CD4-positive, alpha-beta T cell treated with Interleukin-4 for 1 hour (primary cell): ENCODE measurements around the gene BCL11B.

ENCODE experiments used
- DNase-seq, 2 donors: peaks; one replicate each; pipeline ENCODE4 v3.0.0-alpha.2; 2020 to 2022

Gene BCL11B

DNA sequence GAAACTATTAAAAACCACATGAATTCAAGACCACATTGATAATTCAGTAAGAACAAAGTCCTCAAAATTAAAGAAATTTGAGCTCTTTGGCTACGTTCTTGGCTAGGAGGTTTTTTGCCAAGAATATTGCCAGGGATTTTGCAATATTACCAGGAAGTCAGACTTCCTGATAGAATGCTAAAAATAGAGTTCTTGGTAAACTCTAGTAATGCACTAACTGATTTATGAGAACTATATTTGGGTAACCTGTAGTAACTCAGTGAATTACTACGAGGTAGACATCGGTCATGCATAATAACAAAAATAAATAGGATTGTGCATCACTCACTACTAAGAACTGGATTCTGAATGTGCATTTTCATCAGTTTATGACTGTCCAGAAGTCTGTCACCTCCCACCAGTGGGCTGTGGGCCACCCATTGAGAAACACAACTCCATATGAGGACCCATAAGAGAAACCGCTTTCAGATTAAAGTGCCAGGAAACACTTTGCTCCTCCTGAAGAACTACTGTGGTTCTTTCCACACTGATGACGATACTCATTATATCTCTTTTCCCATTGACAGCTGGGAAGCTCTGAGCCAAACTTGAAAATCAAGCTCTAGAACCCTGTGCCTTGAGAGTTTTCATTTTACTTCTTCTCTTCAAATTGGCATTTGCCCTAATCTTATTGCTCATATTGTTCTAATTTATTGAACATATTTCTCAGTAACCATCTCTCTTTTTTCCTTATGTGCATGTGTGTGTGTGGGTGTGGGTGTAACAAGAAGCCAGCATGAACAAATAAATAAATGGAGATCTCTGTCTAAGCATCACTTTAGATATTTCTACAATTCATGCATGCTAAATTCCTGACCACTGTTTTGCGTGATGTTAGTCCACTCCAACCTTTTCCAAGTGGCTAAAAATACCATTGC lies 116.6 kb downstream of the BCL11B start:
- no peak for DNase-seq

DNA sequence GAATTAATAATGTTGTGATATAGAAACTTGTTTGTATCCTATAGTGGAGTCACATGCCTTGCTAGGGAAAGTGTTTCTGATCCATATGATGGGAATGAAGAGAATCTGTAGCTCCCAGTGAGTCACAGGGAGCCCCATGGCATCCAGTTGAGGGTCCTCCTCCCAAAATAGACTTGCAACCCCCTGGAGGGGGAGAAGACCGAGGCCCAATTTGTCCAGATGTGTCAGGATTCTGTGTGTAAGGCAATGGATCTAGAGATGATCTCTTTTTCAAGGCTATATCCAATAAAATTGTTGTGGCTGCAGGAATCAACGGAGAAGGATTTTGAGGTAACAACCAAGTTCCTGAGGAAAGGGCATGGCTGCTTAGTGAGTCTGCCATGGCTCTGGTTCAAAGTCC lies 121.8 kb downstream of the BCL11B start:
- no peak for DNase-seq

DNA sequence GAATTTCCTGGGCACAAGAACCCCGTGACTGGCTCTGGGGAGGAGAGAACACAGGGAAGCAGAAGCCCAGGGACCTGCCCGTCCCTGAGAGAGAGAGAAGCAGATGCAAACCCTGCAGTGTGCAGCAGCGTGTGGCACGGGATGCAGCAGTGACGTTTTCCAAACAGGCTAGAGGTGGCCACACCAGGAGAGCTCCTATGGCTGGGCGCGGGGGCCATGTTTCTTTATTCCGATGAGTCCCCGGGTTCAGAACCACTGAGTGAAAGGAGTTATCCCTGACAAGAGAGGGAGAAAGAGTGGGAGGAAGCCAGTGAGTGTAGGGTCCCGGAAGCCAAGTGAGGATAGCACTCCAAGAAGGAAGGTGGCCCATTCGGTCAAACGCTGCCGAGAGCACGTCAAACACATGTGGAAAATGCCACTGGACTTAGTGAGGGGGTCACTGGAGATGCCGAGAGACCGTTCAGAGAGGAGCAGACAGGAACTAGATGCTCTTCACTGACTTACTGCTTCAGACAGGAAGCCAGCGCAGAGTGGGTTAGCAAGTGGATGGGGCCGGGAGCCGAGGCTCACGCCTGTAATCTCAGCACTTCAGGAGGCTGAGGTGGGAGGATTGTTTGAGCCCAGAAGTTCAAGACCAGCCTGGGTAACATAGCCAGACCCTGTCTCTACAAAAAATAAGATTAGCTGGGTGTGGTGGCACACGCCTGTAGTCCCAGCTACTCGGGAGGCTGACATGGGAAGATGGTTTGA lies 123.0 kb downstream of the BCL11B start:
- DNase-seq, result no peak

DNA sequence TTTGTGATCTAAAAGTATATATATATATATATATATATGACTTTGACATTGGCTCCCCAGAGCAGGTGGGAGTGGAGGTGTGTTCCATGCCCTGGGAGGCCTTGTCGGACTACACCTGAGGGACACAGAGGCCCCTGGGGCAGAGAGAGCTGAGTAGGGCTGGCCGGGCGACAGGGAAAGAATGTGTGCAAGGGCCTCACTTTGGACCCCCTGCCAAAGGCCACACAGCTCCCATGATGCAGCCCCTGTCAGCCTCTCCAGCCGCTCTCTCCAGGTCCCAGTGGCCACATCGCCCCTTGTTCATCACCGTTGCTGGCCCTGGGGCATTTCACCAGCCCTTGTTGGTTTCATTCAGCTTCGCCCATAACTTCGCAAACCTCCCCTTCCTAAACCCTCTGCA lies 123.9 kb downstream of the BCL11B start:
- DNase-seq, result no peak

DNA sequence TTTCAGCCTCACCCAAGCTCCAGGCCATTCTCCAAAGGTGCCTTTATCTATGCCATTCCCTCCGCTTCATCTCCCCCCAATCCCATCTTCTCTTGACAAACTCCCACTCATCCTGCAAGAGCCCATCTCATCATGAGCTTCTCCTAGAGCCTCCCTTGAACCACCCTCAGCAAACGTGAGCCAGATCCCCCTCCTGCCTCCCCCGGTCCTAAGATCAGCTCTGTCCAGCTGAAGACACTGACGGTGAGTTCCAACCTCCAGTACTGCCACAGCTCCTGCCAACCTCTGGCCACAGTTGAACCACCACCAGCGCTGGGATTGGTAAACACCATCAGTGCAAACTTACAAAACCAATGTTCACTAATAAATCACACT lies 124.6 kb downstream of the BCL11B start:
- DNase-seq, result no peak

DNA sequence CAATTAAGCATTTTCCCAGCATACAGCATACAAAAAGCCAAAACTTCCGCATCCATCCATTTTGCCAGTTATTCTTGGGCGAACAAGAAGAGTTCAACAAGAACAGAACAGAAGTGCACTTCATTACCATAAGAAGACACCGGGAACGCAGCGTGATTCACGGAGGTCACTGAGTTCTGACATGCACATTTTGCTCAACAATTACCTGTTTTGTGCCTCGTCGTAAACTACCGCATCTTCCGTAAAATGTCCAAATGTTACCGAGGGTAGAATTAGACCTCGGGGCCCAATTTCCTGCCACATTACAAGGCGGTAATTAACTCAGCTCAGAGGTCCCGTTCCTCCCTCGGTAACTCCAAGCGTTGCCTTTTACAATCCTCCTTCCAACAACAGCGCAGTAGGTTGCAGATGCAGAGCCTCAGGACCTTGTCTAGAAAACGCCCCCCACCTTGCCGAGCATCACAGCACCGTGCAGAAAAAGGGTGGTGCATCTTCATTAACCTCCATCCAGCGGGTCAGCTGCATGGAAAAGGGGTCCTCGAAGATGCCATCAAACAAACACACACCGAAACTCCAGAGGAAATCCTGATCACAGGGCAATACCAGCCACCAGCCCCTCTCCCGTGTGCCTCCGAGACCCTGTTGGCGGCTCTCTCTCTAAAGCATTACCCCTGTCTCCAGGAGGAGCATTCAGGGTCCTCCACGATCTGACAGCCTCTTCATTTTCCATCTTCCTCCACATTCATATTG lies 125.2 kb downstream of the BCL11B start:
- DNase-seq, result no peak

DNA sequence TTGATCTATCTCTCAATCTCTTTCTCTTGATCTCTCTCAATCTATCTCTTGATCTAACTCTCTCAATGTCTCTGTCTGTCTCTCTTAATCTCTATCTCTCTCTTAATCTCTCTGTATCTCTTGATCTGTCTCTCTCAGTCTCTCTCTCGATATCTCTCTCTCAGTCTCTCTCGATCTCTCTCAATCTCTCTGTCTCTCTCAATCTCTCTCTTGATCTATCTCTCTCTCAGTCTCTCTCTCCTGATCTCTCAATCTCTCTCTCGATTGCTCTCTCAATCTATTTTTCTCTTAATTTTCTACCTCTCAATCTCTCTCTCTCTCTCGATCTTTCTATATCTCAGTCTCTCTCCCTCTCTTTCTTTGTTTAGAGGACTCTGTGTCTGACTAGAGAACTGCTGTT lies 126.7 kb downstream of the BCL11B start:
- DNase-seq, result no peak

DNA sequence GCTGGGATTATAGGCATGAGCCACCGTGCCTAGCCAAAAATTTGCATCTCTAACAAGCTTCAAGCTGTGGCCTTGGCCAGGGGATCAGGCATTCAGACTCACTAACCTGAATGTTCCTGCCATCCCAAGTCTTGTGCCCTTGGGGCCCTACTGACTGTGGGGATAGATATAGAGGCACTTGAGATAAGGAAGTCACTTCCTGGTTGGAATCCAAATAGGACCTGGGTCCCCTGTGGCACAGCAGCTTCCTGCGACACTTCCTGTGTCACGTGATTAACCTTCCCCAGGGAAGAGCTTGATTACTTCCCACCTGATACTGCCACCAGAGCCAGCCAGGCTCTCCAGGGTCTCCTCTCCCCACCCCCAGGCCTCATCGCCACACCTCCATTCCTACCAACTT lies 128.2 kb downstream of the BCL11B start:
- DNase-seq, result no peak

DNA sequence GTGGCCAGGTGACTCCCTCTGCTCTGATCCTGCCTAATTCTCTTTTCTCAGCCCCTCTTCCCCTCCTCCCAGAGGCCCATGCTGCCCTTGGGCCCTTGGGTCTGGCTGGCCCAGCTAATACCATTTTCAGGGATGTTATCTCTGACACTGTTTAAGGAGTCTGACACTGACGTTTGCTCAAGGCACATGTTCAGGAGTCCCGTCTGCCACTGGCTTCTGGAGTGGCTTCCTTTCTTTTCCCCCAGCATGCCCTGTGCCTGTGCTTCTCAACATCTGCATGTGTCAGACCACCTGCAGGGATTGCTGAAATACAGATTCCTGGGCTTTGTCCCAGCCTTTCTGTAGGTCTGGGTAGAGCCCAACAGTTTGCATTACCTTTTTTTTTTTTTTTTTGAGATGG lies 128.9 kb downstream of the BCL11B start:
- no peak for DNase-seq

DNA sequence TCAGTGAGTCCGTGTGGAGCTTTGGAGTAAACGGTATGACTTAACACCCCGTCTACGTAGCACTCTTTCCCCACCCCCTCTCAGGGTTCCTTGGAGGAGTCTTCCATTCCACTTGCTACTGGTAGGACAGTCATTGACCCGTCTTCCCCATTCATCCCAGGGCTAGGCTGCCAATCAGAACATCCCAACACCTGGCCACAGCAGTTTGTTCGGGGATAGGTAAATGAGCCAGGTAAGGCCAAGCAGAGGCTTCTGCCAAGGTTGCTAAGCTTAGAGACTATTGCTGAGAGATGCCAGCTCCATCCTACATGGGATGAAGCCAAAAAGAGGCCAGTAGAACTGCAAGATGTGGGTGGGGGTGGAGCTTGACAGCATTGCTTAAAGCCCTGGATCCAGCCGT lies 130.8 kb downstream of the BCL11B start:
- DNase-seq, result no peak

DNA sequence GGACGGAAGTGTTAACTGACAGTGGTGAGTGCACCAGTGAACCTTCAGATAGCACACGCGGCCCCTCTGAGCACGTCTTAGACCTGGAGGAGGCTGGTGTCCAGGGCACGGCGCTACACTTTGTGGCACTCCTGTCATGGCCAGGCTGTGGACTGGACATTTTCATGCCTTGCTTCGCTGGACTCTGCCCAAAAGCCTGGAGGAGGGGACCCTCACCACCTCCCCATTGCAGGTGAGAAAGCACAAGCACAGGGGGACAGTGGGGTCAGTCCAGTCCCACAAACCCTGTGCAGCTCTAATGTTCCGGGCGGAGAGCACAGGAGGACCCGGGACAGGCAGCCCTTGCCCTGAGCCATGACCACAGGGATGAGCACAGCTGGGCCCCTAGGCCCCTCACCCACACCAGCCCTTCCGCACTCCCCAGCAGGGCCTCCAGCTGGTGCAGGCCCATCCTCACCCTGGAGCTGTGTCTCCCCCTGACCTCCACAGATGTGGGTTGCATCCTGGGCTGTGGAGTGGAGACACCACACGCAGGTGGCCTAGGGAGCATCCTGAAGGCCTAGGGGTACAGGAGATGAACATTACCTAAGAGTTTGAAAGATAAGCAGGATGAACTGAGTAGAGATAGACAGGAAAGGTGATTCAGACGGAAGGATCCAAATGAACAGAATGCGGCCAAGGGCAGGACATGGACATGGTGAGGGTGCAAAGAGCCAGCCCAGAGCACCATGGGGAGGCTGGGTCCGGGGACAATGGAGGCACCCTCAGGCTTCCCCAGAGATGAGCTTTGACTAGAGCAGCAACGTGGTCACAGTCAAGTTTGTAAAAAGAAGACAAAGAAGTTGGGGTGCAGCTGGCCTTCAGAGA lies 132.8 kb downstream of the BCL11B start:
- no peak for DNase-seq

DNA sequence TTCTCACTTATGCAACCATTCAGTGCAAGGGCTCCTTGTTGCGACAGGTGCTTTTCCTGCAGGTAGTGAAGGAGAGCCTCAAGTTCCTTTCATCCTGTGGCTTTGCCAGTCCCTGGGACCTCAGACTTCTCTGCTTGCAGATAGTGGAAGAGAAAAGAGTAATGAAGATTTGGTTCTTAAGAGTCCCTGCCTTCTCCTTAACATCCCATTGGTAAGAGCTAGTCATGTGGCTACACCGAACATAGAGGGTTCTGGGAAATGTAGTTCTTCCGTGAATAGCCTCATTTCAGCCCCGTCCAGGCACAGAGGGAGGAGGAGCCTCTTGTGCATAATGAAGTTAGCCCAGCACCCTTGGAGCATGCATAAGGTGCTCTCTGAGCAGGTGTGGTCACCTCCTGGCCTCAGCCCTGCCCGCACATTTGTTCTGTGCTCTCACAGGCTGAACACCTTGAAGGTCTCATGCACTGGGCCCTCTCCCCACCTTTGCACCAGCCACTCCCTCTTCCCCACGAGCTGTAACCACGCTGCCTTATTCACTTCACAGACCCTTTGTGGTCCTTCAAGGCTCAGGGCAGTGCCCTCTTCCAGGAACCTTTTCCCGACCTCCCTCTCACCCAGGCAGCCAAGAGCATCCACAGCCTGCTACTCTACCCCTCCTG lies 134.0 kb downstream of the BCL11B start:
- DNase-seq, result peak in 1 of 2 donors; percentile 16

DNA sequence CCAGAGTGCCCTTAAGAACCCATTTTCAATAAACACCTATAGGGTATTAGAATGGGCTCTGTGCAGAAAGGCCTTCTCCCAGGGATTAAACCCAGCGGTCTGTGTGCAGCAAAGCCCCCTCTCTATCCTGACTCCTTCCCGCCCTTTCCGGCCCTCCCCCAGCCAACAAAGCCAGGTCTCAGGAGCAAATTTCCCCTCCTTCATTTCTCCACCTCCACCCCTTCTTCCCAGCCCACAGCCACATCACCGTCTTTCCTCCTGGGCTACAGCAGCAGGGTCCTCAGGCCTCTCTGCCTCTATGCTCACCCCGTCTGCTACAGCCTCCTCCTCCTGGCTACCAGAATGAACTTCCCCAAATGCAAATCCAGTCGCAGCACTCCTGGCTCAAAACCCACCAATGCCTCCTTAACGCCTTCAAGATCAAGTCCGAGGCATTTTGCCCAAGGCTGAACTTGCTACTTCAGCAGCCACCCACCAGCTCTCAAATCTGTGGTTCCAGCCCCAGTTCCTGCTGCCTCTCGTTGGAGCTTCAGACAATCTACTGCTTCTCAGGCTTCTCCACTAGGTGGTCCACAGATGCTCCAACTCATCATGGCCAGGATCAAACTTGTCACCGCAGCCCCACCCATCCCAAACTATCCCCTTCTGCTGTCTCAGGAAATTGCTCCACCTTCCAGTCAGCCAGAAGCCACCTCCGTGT lies 134.8 kb downstream of the BCL11B start:
- no peak for DNase-seq

DNA sequence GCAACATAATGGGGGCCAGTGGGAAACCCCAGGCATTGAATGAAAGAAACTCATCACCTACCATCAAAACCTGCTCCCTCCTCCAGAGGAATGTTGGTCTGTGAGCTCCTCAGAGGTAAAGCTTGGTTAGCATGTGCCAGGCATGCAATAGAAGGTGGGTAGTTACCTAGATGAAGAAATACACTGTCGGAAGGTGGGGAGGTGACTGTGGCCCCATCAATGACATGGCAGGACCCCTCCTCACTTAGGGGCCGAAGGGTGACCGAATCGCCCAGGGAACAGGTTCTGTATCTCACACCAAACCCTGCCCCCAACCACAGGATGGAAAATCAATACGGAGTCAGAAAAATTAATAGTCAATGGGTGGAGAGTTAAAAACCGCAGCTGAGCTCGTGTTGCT lies 135.6 kb downstream of the BCL11B start:
- DNase-seq, result no peak

DNA sequence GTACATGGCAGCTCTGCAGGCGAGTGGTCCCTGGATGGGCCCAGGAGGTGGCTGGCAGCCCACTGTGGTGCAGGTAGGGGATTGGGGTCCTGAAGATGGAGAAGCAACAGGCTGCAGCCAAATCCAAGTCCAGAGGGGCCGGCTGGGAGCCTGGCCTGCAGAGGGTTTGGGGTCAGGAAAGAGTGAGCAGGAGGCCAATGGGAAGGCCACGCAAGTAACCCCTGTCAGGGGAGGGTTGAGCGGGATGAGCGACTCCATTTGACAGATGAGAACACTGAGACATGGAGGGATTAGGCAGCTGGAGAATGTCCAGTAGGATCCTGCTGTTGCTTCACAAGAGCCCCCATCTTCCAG lies 136.0 kb downstream of the BCL11B start:
- no peak for DNase-seq

DNA sequence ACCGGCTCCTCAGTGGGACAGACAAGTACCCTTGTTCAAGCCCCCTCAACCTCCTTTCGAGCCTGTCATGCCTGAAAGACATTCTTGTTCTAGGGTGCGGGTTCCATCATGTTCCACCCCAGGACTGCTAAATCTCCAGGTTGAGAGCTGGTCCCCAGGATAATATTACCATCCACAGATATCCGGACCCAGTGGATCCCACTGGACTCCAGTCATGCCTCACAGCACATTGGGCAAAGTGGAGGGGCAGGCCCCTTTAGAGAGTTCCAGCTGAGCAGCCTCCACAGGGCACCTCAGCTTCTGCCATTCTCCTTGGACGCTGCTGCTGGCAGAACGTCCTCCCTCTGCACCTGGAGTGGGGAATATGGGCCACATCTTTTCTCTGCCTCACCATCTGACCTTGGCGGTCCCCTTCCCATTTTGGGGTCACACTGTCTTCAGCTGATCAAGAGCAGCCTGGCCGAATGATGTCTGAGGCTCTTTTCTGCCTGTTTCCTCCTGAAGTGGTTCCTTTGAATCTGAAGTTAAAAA lies 137.4 kb downstream of the BCL11B start:
- DNase-seq, result no peak

DNA sequence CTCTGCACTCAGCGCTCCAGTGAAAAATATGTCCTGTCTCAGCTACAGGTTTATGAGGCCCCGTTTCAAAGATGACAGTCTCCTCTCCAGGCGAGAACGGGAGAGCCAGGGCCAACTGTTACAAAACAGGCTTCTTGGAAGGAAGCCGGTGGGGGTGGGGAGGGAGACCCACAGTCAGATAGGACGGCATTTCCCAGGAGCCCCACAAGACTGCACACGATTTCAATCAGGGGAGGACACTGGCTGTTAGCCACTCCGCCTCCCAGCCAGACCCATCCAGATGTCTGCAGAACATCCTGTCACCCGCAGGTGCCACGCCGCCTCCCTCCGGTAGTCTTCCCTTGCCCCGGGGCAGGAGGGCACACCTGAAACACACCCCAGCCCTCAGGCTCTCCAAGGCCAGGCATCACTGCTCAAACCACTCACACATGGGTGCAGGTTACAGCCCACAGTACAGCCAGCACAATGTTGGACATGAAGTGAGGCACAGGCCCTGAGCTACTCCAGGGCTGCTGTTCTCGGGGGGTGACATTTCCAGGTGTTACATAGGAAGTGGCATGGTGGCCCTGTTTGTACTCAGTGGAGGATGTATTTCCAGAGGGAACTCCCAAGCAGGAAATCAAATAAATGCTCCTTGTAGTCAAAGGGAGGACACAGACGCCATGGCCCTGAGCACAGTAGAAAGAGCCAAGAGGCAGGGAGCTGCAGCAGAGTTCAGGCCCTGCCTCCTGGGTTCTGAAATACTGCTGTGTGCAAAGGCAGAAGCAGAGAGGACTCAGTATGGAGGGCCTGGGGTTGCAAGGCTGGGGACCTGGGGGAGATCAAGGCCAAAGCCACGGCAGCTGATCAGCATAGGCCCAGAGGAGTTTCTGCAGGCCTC lies 138.1 kb downstream of the BCL11B start:
- DNase-seq, result no peak

DNA sequence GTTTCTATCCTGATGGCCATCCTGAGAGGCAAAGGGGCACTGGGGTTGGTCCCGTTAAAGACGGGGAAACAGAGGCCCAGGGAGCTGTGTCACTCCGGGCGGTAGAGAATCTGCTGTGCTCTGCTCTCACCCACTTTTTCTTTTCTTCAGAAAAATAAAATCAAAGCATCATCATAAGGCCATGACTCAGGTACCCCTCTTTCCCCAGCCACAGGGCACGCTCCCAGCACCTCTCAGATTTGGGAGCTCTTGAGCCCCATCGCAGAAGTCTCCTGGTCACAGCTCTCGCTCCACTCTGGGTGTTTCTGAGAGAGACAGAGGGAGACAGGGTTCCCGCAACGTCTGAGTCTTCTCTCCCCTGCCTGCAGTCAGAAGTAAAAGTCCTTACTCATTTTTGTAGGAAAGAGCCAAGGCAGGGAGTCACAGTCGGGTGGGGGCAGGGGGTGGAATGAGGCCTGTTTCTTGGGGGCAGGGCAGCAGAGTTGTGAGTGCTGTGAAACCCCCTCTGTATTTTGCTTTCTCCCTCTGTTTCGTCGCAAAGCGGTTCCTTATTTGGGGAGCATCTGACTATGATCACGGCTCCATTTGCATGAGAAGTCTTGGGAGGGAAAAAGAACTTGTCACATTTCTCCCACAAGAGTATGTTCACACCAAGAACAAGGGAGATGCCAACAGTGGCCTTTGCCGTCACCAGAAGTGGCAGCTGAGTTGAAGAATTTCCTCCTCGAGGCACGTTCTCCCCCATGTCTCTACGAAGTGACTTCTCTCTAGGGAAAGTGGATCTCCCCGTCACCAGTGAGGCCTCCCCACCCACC lies 139.0 kb downstream of the BCL11B start:
- DNase-seq, result no peak

DNA sequence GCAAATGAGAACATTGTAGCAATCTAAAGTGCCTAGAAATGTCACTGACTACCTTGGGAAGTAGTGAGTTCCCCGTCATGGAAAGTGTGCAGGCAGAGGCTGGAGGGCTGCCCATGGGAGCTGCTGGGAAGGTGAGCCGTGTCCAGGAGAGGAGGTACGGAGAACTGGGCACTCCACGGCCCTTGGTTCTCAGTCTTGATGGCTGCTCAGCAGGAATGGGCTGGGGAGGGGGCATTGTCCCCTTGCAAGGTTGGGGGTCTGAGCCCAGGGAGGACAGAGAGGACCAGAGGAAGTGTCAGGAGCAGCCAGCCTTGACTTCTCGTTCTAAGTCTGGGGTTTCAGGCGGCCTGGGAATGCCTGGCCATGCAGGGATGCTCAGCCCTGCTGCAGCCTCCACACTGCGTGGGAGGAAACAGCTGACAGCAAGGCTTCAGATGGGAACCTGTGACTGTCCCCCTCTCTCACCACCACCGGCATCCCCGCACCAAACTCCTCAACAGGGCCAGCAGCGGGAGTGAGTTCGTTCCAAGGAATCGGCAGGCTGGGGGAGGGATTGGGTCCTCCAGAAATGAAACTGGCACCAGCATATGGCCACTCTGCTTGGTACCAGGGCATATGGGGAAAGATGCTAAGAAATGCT lies 140.2 kb downstream of the BCL11B start:
- no peak for DNase-seq
